Measurements from ENCODE around the gene ZNF792. TPM values are rescaled to one million over a fixed set of nuclear protein-coding genes. Genes with fewer than 3 reads are reported as not detected.

The ZNF792 gene
- total and polyA plus RNA-seq, 2 of the 8 experiments (the other 6 are each of a cell fraction or from before 2014, with no cell fraction given), result 2.5 to 7.2 TPM

DNA sequence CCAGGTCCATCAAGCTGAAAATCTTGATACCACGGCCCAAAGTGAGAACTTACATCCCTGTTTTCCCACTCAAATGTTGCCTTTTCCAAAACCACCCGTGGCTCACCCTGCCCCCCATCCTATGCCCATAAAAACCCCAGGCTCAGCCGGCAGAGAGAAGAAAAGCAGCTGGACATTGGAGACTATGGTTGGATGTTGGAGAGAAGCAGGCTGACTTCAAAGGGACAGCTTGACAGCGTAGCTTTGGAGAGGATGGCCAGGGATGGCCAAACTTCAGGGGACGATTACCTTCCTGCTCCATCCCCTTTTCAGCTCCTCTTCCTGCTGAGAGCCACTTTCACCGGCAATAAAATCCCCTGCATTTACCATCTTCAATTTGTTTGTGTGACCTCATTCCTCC lies 3.5 kb upstream of the ZNF792 start:
- Histone ChIP-seq H2BK120ac (replicated peaks; ENCODE audit: low read depth, low read length) (no peak overlapping the region), H4K20me1 (replicated peaks in 1 of 2; ENCODE audit: control insufficient read depth in 1 of 2, insufficient read depth in 2 of 2, low read length in 2 of 2) (peaks cover 0 to 3% of the 10 kb centered on the region in 2 experiments), H4K8ac (ENCODE audit: extremely low read depth, insufficient read depth, low read length) (no peak overlapping the region), H2BK12ac (ENCODE audit: low read depth, low read length) (no peak overlapping the region), H4K91ac (replicated peaks; ENCODE audit: insufficient read length, low read length) (no peak overlapping the region), H3K18ac (ENCODE audit: extremely low read depth, low read length) (no peak overlapping the region), H2BK20ac (ENCODE audit: low read length) (no peak overlapping the region), H3K79me2 (ENCODE audit: control insufficient read depth in 1 of 2, insufficient read depth in 2 of 2, low read length in 2 of 2) (0 out of 4 replicates have a peak, but pooled peaks cover 0 to 6% of the 10 kb centered on the region in 2 experiments), H3K9ac (replicated peaks in 1 of 4; ENCODE audit: extremely low read depth in 1 of 4, low read depth in 3 of 4, low read length in 3 of 4) (no peak overlapping the region), H3K4me1 (replicated peaks in 1 of 4; ENCODE audit: control insufficient read depth in 3 of 4, insufficient read depth in 4 of 4, low read length in 3 of 4) (peaks cover 0 to 13% (median 5%) of the 10 kb centered on the region in 4 experiments; a peak in 3 of 7 replicates), H2AFZ (ENCODE audit: low read length) (no peak overlapping the region), H3K23ac (ENCODE audit: insufficient read length) (no peak overlapping the region), H3K27me3 (replicated peaks in 1 of 4; ENCODE audit: control insufficient read depth in 3 of 4, extremely low read depth in 1 of 4, insufficient read depth in 3 of 4, low read length in 3 of 4) (peaks cover 0 to 9% (median 4%) of the 10 kb centered on the region in 4 experiments; a peak in 4 of 7 replicates), H3K79me1 (ENCODE audit: low read depth, low read length) (no peaks in the 10 kb centered on the region), H4K5ac (ENCODE audit: insufficient read length, low read depth, low read length) (no peak overlapping the region), H3K27ac (ENCODE audit: low read depth, low read length) (no peak overlapping the region), H3K9me3 (ENCODE audit: insufficient read depth in 2 of 2, low read depth in 1 of 2, low read length in 1 of 2) (peaks cover 7 to 14% of the 10 kb centered on the region in 2 experiments), H2BK15ac (ENCODE audit: low read length) (no peak overlapping the region), H2BK5ac (ENCODE audit: low read depth, low read length) (no peak overlapping the region), H3K14ac (ENCODE audit: insufficient read length) (no peak overlapping the region), H3K36me3 (ENCODE audit: control insufficient read depth in 2 of 4, insufficient read depth in 4 of 4, low read length in 3 of 4) (peaks cover 0 to 3% (median 0%) of the 10 kb centered on the region in 4 experiments; a peak in 1 of 8 replicates), H3K56ac (replicated peaks; ENCODE audit: insufficient read length, low read depth, low read length) (no peak overlapping the region), H3K4me2 (ENCODE audit: insufficient read depth in 1 of 2, low read depth in 2 of 2, low read length in 2 of 2) (no peak overlapping the region), H2AK5ac (ENCODE audit: low read depth, low read length) (no peak overlapping the region), H3K4me3 (ENCODE audit: extremely low read depth in 1 of 4, insufficient read depth in 2 of 4, low read depth in 3 of 4, low read length in 4 of 4) (no peak overlapping the region), H3K23me2 (ENCODE audit: low read depth, low read length) (peaks cover 5% of the 10 kb centered on the region; the same call in 1 of the 2 replicates), H3K4ac (replicated peaks; ENCODE audit: insufficient read length, low read depth, low read length) (no peak overlapping the region)
- no peak for TF ChIP-seq JUN (IDR thresholded peaks at IDR 0.05; ENCODE audit: low read depth, low read length)
- no peak for TF ChIP-seq SP1 (IDR thresholded peaks at IDR 0.05; ENCODE audit: low read depth, low read length)
- ChIA-PET CTCF (ENCODE audit: partially characterized antibody) (interaction anchor here (0.6 to 15.1 kb wide), 4 partner anchors 44 to 168 kb away, joined by 3 to 174 read pairs (median 4); no protein-coding TSS in a partner anchor), POLR2A (ENCODE audit: partially characterized antibody) (interaction anchor here (1.1 to 2.0 kb wide), 7 partner anchors 22 to 100 kb away, joined by 3 to 7 read pairs (median 3); no protein-coding TSS in a partner anchor)
- no peak for DNase-seq (ENCODE audit: low read depth in 1 of 2, low spot score in 2 of 2)
- FAIRE-seq, result no peak
- WGBS, 2 experiments (ENCODE audit: extremely low coverage in 1 of 2, insufficient coverage in 1 of 2, insufficient read length in 1 of 2, insufficient replicate concordance in 2 of 2, low coverage in 1 of 2, low lambda C conversion rate in 2 of 2, missing lambda C conversion rate in 1 of 2), result 79% methylated on average over 6 of the region's 6 CpGs; no CpG with 5 or more reads in 1 of the 2 experiments

Data from H1 (cell line).